GM23338 (cell line): ENCODE results near the gene FGFR2. TPM values are rescaled to one million over a fixed set of nuclear protein-coding genes. Genes with fewer than 3 reads are reported as not detected.

Experiments
- ATAC-seq: fragments of 200-7000 bp; cut with Tn5 transposase; 3 replicates; pipeline ENCODE4 v1.9.1; 2020
- DNase-seq: peaks from one replicate; pipeline ENCODE4 v3.0.0-alpha.2; 2015; ENCODE audit warnings: low spot score
- H2AFZ ChIP-seq: fragments of 200-600 bp; sonication (generic); 2 replicates; pipeline ENCODE4 v1.8.0; 2016; ENCODE audit warnings: antibody characterized with exemption, mild to moderate bottlenecking, moderate library complexity
- H3F3A ChIP-seq: fragments of 200-600 bp; sonication (generic); replicated peaks from 2 replicates; pipeline ENCODE4 v1.8.0; 2017; ENCODE audit warnings: antibody characterized with exemption, mixed run types, low read depth
- H3K27ac ChIP-seq: fragments of 200-600 bp; sonication (generic); 2 replicates; pipeline ENCODE4 v1.6.1; 2016; ENCODE audit warnings: low read depth
- H3K27me3 ChIP-seq: fragments of 200-600 bp; sonication (generic); 2 replicates; pipeline ENCODE4 v1.8.0; 2016; ENCODE audit warnings: mild to moderate bottlenecking, mixed run types, moderate library complexity; ENCODE audit not compliant: insufficient read depth
- H3K36me3 ChIP-seq: fragments of 200-600 bp; sonication (generic); 2 replicates; pipeline ENCODE4 v1.8.0; 2016; ENCODE audit warnings: mild to moderate bottlenecking; ENCODE audit not compliant: insufficient read depth
- H3K4me1 ChIP-seq: fragments of 200-600 bp; sonication (generic); 2 replicates; pipeline ENCODE4 v1.8.0; 2016; ENCODE audit warnings: mild to moderate bottlenecking, moderate library complexity; ENCODE audit not compliant: insufficient read depth
- H3K4me2 ChIP-seq: fragments of 200-600 bp; sonication (generic); 2 replicates; pipeline ENCODE4 v1.7.1; 2017; ENCODE audit warnings: mixed run types
- H3K4me3 ChIP-seq: fragments of 200-600 bp; sonication (generic); 2 replicates; pipeline ENCODE4 v1.6.1; 2016; ENCODE audit warnings: mixed run types
- H3K79me2 ChIP-seq: fragments of 200-600 bp; sonication (generic); replicated peaks from 2 replicates; pipeline ENCODE4 v1.8.0; 2017; ENCODE audit warnings: mild to moderate bottlenecking; ENCODE audit not compliant: insufficient read depth
- H3K9me2 ChIP-seq: fragments of 200-600 bp; sonication (generic); 2 replicates; pipeline ENCODE4 v1.8.0; 2017; ENCODE audit not compliant: insufficient read depth
- H4K20me1 ChIP-seq: fragments of 200-600 bp; sonication (generic); replicated peaks from 2 replicates; pipeline ENCODE4 v1.8.0; 2017; ENCODE audit warnings: mild to moderate bottlenecking; ENCODE audit not compliant: insufficient read depth
- H3K27ac Mint-ChIP-seq: 2 replicates; pipeline ENCODE4 v1.8.0; 2020; ENCODE audit warnings: inconsistent platforms, mild to moderate bottlenecking, moderate library complexity, mixed read lengths
- H3K27me3 Mint-ChIP-seq: 3 replicates; pipeline ENCODE4 v1.8.0; 2022; ENCODE audit warnings: low read depth, mild to moderate bottlenecking, moderate library complexity, mixed read lengths, inconsistent platforms; ENCODE audit not compliant: insufficient read depth, poor library complexity
- H3K36me3 Mint-ChIP-seq: 3 replicates; pipeline ENCODE4 v1.8.0; 2021; ENCODE audit warnings: low read depth, mild to moderate bottlenecking, inconsistent platforms, moderate library complexity, mixed read lengths
- H3K4me1 Mint-ChIP-seq: 3 replicates; pipeline ENCODE4 v1.8.0; 2020; ENCODE audit warnings: mild to moderate bottlenecking, inconsistent platforms, mixed read lengths
- H3K4me3 Mint-ChIP-seq: 3 replicates; pipeline ENCODE4 v1.8.0; 2021; ENCODE audit warnings: moderate library complexity, mild to moderate bottlenecking, inconsistent platforms, mixed read lengths
- H3K9me3 Mint-ChIP-seq: 3 replicates; pipeline ENCODE4 v1.8.0; 2020; ENCODE audit warnings: moderate library complexity, mild to moderate bottlenecking, inconsistent platforms, mixed read lengths
- EZH2 ChIP-seq: fragments of 200-600 bp; sonication (generic); IDR thresholded peaks from one replicate; pipeline ENCODE4 v1.8.0; 2017; ENCODE audit warnings: antibody characterized with exemption, mild to moderate bottlenecking, low read depth; ENCODE audit not compliant: unreplicated experiment
- JUNB ChIP-seq: IDR thresholded peaks from one replicate; pipeline ENCODE4 v1.6.1; 2016; ENCODE audit warnings: antibody characterized with exemption; ENCODE audit not compliant: unreplicated experiment
- POLR2AphosphoS5 ChIP-seq: IDR thresholded peaks from 2 replicates; pipeline ENCODE4 v1.6.1; 2016; ENCODE audit warnings: antibody characterized with exemption, low read depth
- STAT1 ChIP-seq: IDR thresholded peaks from one replicate; pipeline ENCODE4 v1.6.1; 2016; ENCODE audit warnings: antibody characterized with exemption; ENCODE audit not compliant: unreplicated experiment
- ZNF114 ChIP-seq: fragments of 250-450 bp; sonication (Bioruptor Pico); IDR thresholded peaks from 2 replicates; pipeline ENCODE4 v1.5.0; 2020; ENCODE audit warnings: mild to moderate bottlenecking, moderate library complexity
- ZNF331 ChIP-seq: fragments of 250-450 bp; sonication (Bioruptor Pico); IDR thresholded peaks from 2 replicates; pipeline ENCODE4 v1.5.0; 2020; ENCODE audit warnings: low read depth, mild to moderate bottlenecking, moderate library complexity
- polyA plus RNA-seq: library from polyadenylated mRNA; unstranded; fragments of >200 nt; fragmentation: Nextera tagmentation; extraction: Ambion mirVana; gene quantifications from 2 replicates; pipeline ENCODE4 v1.2.1, GENCODE V29; 2016
- total RNA-seq: library from RNA; depleted of rRNA; stranded (reverse); fragments of >200 nt; shearing (Covaris generic); gene quantifications from 2 replicates; pipeline ENCODE4 v1.2.3, GENCODE V29; 2014
- TF ChIP-seq, protein P1 (sequence below): IDR thresholded peaks from one replicate; pipeline ENCODE4 v1.6.1; 2018; ENCODE audit warnings: antibody characterized with exemption; ENCODE audit not compliant: unreplicated experiment
- TF ChIP-seq, protein P2 (sequence below): IDR thresholded peaks from 2 replicates; pipeline ENCODE4 v1.6.1; 2016; ENCODE audit warnings: antibody characterized with exemption

FGFR2 gene
- total and polyA plus RNA-seq, 2 experiments from 2014 or later, result 31.1 to 106 TPM

DNA sequence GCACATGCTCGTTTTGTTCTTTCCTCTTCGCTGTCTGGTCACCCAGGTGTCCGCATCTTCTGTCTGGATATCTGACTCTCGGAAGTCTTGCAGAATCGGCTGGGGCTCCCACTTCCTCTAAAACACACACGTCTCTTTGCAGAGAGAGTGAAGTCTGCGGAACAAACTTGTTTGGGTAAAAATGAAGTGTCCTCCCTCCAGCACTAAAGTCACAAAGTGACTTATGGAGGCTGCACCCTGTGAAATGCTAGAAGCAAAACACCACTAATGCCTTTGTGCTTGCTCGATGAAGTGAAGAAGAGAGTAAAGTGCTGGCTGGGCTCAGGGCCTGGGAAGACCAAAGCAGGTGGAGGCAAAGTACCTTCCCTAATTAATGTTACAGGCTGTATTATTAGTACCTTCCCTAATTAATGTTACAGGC is 71.4 kb downstream of the FGFR2 start:
- Histone ChIP-seq H3K4me3 (no peak overlapping the region), H3K9me2 (no peaks in the 10 kb centered on the region), H2AFZ (no peak overlapping the region), H3K4me1 (peaks cover 41% of the 10 kb centered on the region), H3K27me3 (no peaks in the 10 kb centered on the region), H3F3A (0 out of 2 replicates have a peak, but pooled peaks cover under 1% of the 10 kb centered on the region), H3K36me3 (peaks cover 26% of the 10 kb centered on the region), H4K20me1 (peaks cover 28% of the 10 kb centered on the region; the same call in 1 of the 2 replicates), H3K27ac (peak overlapping the region; percentile 84), H3K79me2 (peaks cover 100% of the 10 kb centered on the region), H3K4me2 (no peak overlapping the region)
- no peak overlapping the region for H3K4me3 Mint-ChIP-seq
- ATAC-seq (no peak), DNase-seq (no peak)
- H3K27ac Mint-ChIP-seq, result peak overlapping the region; percentile 84; the same call in 1 of the 2 replicates
- H3K36me3 Mint-ChIP-seq, result peaks cover 63% of the 10 kb centered on the region
- H3K27me3 Mint-ChIP-seq, result peaks cover 4% of the 10 kb centered on the region
- H3K9me3 Mint-ChIP-seq, result 0 out of 3 replicates have a peak, but pooled peaks cover 3% of the 10 kb centered on the region
- H3K4me1 Mint-ChIP-seq, result peaks cover 53% of the 10 kb centered on the region
- no peak for TF ChIP-seq EZH2
- TF ChIP-seq, protein P1, sequence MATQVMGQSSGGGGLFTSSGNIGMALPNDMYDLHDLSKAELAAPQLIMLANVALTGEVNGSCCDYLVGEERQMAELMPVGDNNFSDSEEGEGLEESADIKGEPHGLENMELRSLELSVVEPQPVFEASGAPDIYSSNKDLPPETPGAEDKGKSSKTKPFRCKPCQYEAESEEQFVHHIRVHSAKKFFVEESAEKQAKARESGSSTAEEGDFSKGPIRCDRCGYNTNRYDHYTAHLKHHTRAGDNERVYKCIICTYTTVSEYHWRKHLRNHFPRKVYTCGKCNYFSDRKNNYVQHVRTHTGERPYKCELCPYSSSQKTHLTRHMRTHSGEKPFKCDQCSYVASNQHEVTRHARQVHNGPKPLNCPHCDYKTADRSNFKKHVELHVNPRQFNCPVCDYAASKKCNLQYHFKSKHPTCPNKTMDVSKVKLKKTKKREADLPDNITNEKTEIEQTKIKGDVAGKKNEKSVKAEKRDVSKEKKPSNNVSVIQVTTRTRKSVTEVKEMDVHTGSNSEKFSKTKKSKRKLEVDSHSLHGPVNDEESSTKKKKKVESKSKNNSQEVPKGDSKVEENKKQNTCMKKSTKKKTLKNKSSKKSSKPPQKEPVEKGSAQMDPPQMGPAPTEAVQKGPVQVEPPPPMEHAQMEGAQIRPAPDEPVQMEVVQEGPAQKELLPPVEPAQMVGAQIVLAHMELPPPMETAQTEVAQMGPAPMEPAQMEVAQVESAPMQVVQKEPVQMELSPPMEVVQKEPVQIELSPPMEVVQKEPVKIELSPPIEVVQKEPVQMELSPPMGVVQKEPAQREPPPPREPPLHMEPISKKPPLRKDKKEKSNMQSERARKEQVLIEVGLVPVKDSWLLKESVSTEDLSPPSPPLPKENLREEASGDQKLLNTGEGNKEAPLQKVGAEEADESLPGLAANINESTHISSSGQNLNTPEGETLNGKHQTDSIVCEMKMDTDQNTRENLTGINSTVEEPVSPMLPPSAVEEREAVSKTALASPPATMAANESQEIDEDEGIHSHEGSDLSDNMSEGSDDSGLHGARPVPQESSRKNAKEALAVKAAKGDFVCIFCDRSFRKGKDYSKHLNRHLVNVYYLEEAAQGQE, result no peak
- TF ChIP-seq, protein P2, sequence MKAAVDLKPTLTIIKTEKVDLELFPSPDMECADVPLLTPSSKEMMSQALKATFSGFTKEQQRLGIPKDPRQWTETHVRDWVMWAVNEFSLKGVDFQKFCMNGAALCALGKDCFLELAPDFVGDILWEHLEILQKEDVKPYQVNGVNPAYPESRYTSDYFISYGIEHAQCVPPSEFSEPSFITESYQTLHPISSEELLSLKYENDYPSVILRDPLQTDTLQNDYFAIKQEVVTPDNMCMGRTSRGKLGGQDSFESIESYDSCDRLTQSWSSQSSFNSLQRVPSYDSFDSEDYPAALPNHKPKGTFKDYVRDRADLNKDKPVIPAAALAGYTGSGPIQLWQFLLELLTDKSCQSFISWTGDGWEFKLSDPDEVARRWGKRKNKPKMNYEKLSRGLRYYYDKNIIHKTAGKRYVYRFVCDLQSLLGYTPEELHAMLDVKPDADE, result no peak

DNA sequence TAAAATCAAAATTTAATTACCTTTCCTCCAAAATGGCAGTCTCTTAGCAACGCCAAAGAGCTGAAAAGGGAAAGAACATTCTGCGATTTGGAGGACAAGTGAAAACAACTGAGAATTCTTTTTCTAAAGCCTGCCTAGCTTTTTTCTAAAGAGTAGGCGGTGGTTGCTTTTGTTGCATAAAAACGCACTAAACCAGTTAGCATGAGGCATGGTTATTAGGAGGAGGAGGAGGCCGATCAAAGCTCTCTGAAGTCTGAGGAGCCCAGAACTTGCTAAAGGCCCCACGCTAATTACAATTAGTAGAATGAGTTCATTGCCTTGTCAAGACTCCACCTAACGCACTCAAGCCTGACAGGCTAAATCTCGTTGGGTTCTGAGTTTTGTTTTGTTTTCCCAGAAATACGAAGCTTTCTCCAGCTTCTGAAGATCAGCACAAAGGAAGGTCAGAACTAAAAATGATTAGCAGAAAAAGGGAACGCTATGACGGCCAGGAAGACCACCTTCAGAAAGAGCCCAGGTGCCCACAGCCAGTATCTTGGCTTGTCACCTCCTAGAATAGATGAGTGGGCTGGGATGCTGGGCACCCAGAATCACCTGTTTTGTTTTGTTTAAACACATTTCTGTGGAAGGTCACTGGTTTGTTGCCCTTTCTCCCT is 72.0 kb downstream of the FGFR2 start:
- Histone ChIP-seq H3F3A (no peaks in the 10 kb centered on the region), H3K4me1 (peaks cover 40% of the 10 kb centered on the region), H3K36me3 (peaks cover 26% of the 10 kb centered on the region), H3K27me3 (no peaks in the 10 kb centered on the region), H3K27ac (peak overlapping the region; percentile 84), H3K9me2 (no peaks in the 10 kb centered on the region), H3K4me2 (no peak overlapping the region), H3K4me3 (no peak overlapping the region), H4K20me1 (peaks cover 23% of the 10 kb centered on the region; the same call in 1 of the 2 replicates), H3K79me2 (peaks cover 100% of the 10 kb centered on the region), H2AFZ (no peak overlapping the region)
- DNase-seq, result no peak
- Mint-ChIP-seq H3K27ac (peak overlapping the region; percentile 81), H3K36me3 (peaks cover 65% of the 10 kb centered on the region), H3K4me3 (no peak overlapping the region), H3K9me3 (0 out of 3 replicates have a peak, but pooled peaks cover 3% of the 10 kb centered on the region), H3K27me3 (peaks cover 4% of the 10 kb centered on the region), H3K4me1 (peaks cover 49% of the 10 kb centered on the region)
- ATAC-seq, result no peak
- TF ChIP-seq EZH2, result no peak
- TF ChIP-seq, protein P1, result no peak
- TF ChIP-seq ZNF114 (CRISPR knock-in tag), result no peak
- TF ChIP-seq STAT1, result no peak
- no peak for TF ChIP-seq JUNB
- no peak for TF ChIP-seq POLR2AphosphoS5
- TF ChIP-seq ZNF331 (CRISPR knock-in tag), result no peak
